Measurements from ENCODE around the gene EPO. TPM values are rescaled to one million over a fixed set of nuclear protein-coding genes. Genes with fewer than 3 reads are reported as not detected.

The EPO gene
- total RNA-seq, 4 donors from 2014 or later: not detected

GRCh38 chr7:100674411-100675104, 45.7 kb upstream of the EPO start:
- intact Hi-C loops (cut with DNase I): no loop called here
- Histone ChIP-seq H3K27me3 (no peaks in the 10 kb centered on the region), H3K27ac (peak overlapping the region; percentile 96 to 100 (median 99)), H3K4me3 (peak overlapping the region; percentile 70 to 99 (median 98)), H3K4me1 (peaks cover 13 to 51% (median 18%) of the 10 kb centered on the region in 3 donors), H3K36me3 (peaks cover 24 to 35% (median 32%) of the 10 kb centered on the region in 3 donors), H3K9me3 (no peaks in the 10 kb centered on the region)
- DNase-seq: no peak
- TF ChIP-seq POLR2A (IDR thresholded peaks at IDR 0.05) (no peak), CTCF (IDR thresholded peaks at IDR 0.05) (no peak)
- 0% methylated on average over 8 of the region's 43 CpGs; no CpG with 5 or more reads in 1 of the 2 donors for WGBS, 2 donors

GRCh38 chr7:100675105-100675451, 45.2 kb upstream of the EPO start:
- intact Hi-C loops (cut with DNase I): no loop called here
- TF ChIP-seq POLR2A (IDR thresholded peaks at IDR 0.05) (no peak), CTCF (IDR thresholded peaks at IDR 0.05) (no peak)
- WGBS, 2 donors: no CpG with 5 or more reads among the region's 46 CpGs

GRCh38 chr7:100675581-100676350, 44.5 kb upstream of the EPO start:
- peak overlapping the region; percentile 70 to 99 (median 98) for H3K4me3 ChIP-seq
- H3K36me3 ChIP-seq: peaks cover 24 to 44% (median 33%) of the 10 kb centered on the region in 3 donors
- WGBS, 2 donors: 0 to 1% methylated on average over 8 to 19 of the region's 59 CpGs
- peak; percentile 63 for DNase-seq
- H3K9me3 ChIP-seq: no peaks in the 10 kb centered on the region
- intact Hi-C loops (cut with DNase I): no loop called here
- TF ChIP-seq CTCF (IDR thresholded peaks at IDR 0.05) (peak in 1 of 6 experiments; percentile 4), POLR2A (IDR thresholded peaks at IDR 0.05) (peak in 2 of 4 donors; percentile 24 to 70)
- peaks cover 25 to 63% (median 30%) of the 10 kb centered on the region in 3 donors for H3K4me1 ChIP-seq
- peak overlapping the region; percentile 96 to 100 (median 99) for H3K27ac ChIP-seq
- no peaks in the 10 kb centered on the region for H3K27me3 ChIP-seq

More at GRCh38 chr7:100675105-100675451, 45.2 kb upstream of the EPO start:
- Histone ChIP-seq H3K9me3 (no peaks in the 10 kb centered on the region), H3K36me3 (peaks cover 24 to 40% (median 33%) of the 10 kb centered on the region in 3 donors), H3K27me3 (no peaks in the 10 kb centered on the region), H3K27ac (peak overlapping the region; percentile 96 to 100 (median 99)), H3K4me3 (peak overlapping the region; percentile 70 to 99 (median 98)), H3K4me1 (peaks cover 18 to 56% (median 23%) of the 10 kb centered on the region in 3 donors)
- no peak for DNase-seq

GRCh38 chr7:100676501-100677306, 43.6 kb upstream of the EPO start:
- Histone ChIP-seq H3K27me3 (no peaks in the 10 kb centered on the region), H3K9me3 (no peaks in the 10 kb centered on the region), H3K36me3 (peaks cover 29 to 53% (median 37%) of the 10 kb centered on the region in 3 donors), H3K4me3 (peak overlapping the region; percentile 70 to 99 (median 98)), H3K27ac (peak overlapping the region; percentile 96 to 100 (median 99)), H3K4me1 (peaks cover 26 to 73% (median 32%) of the 10 kb centered on the region in 3 donors)
- TF ChIP-seq CTCF (IDR thresholded peaks at IDR 0.05) (no peak), POLR2A (IDR thresholded peaks at IDR 0.05) (no peak)
- WGBS, 2 donors: 69 to 77% methylated on average over 10 to 14 of the region's 23 CpGs
- DNase-seq: no peak
- intact Hi-C loops (cut with DNase I): no loop called here

Data from esophagus squamous epithelium (tissue), 5 donors.